Measurements from ENCODE around the gene MYCL.
"Not testable (repeated sequence)": the region's sequence is repeated elsewhere in the genome, so short reads cannot be mapped to it uniquely, and the experiment has no call there.

Gene MYCL

GRCh38 chr1:39925721-39926342 is 24.1 kb upstream of the MYCL start:
- POLR2A ChIA-PET = interaction anchor here (1.3 kb wide), 1 partner anchor 30 kb away, joined by 4 read pairs; no protein-coding TSS in a partner anchor
- TF ChIP-seq CTCF (IDR thresholded peaks at IDR 0.05; ENCODE audit: insufficient read depth, low read length, missing control alignments) = no peak
- H3K4me3 ChIP-seq (ENCODE audit: low read depth, low read length) = no peak overlapping the region
- CTCF ChIA-PET = interaction anchor here (1.0 to 10.9 kb wide), 9 partner anchors 8 to 108 kb away, joined by 3 to 168 read pairs (median 4); partner anchors contain the start of gene MYCL
- no peak for DNase-seq (ENCODE audit: low read depth, low spot score)

- no peak overlapping the region for H3K4me3 ChIP-seq (ENCODE audit: low read depth, low read length)
- DNase-seq (ENCODE audit: low read depth, low spot score) = no peak
- ChIA-PET POLR2A (no interaction called here), CTCF (interaction anchor here (0.6 to 10.9 kb wide), 6 partner anchors 8 to 109 kb away, joined by 4 to 185 read pairs (median 114); partner anchors contain the start of gene MYCL)
- TF ChIP-seq CTCF (IDR thresholded peaks at IDR 0.05; ENCODE audit: insufficient read depth, low read length, missing control alignments) = no peak
These were observed 20.6 kb upstream of the MYCL start for GRCh38 chr1:39922251-39922688.

GRCh38 chr1:39919545-39919944 is 17.8 kb upstream of the MYCL start:
- peak; percentile 48 for TF ChIP-seq CTCF (IDR thresholded peaks at IDR 0.05; ENCODE audit: insufficient read depth, low read length, missing control alignments)
- CTCF ChIA-PET = interaction anchor here (0.7 to 10.9 kb wide), 31 partner anchors 9 to 126 kb away, joined by 3 to 185 read pairs (median 6); partner anchors contain the start of genes MFSD2A and MYCL
- DNase-seq (ENCODE audit: low read depth, low spot score) = no peak

GRCh38 chr1:39917825-39918224 is 16.1 kb upstream of the MYCL start:
- CTCF ChIA-PET = interaction anchor here (1.3 to 10.9 kb wide), 9 partner anchors 8 to 119 kb away, joined by 4 to 185 read pairs (median 39); partner anchors contain the start of genes MFSD2A and MYCL

More at GRCh38 chr1:39919545-39919944, 17.8 kb upstream of the MYCL start:
- no peak overlapping the region for H3K4me3 ChIP-seq (ENCODE audit: low read depth, low read length)
- POLR2A ChIA-PET = no interaction called here

GRCh38 chr1:39915499-39916129 is 13.9 kb upstream of the MYCL start:
- POLR2A ChIA-PET = no interaction called here
- TF ChIP-seq CTCF (IDR thresholded peaks at IDR 0.05; ENCODE audit: insufficient read depth, low read length, missing control alignments) = no peak
- no peak for DNase-seq (ENCODE audit: low read depth, low spot score)
- CTCF ChIA-PET = interaction anchor here (0.7 to 9.1 kb wide), 9 partner anchors 10 to 116 kb away, joined by 3 to 185 read pairs (median 5); no protein-coding TSS in a partner anchor
- no peak overlapping the region for H3K4me3 ChIP-seq (ENCODE audit: low read depth, low read length)

More at GRCh38 chr1:39917825-39918224, 16.1 kb upstream of the MYCL start:
- no peak overlapping the region for H3K4me3 ChIP-seq (ENCODE audit: low read depth, low read length)
- no peak for DNase-seq (ENCODE audit: low read depth, low spot score)
- POLR2A ChIA-PET = no interaction called here
- TF ChIP-seq CTCF (IDR thresholded peaks at IDR 0.05; ENCODE audit: insufficient read depth, low read length, missing control alignments) = peak; percentile 9

- DNase-seq (ENCODE audit: low read depth, low spot score); H3K4me3 ChIP-seq (ENCODE audit: low read depth, low read length); CTCF ChIA-PET; POLR2A ChIA-PET: not testable (repeated sequence)
These were observed 11.4 kb upstream of the MYCL start for GRCh38 chr1:39913136-39913535.
